ENCODE results near the gene CABP2. TPM values are rescaled to one million over a fixed set of nuclear protein-coding genes. Genes with fewer than 3 reads are reported as not detected.

Gene CABP2
- total and polyA plus RNA-seq, 10 of the 15 experiments (the other 5 are each of a cell fraction or from before 2014, with no cell fraction given): not detected

DNA sequence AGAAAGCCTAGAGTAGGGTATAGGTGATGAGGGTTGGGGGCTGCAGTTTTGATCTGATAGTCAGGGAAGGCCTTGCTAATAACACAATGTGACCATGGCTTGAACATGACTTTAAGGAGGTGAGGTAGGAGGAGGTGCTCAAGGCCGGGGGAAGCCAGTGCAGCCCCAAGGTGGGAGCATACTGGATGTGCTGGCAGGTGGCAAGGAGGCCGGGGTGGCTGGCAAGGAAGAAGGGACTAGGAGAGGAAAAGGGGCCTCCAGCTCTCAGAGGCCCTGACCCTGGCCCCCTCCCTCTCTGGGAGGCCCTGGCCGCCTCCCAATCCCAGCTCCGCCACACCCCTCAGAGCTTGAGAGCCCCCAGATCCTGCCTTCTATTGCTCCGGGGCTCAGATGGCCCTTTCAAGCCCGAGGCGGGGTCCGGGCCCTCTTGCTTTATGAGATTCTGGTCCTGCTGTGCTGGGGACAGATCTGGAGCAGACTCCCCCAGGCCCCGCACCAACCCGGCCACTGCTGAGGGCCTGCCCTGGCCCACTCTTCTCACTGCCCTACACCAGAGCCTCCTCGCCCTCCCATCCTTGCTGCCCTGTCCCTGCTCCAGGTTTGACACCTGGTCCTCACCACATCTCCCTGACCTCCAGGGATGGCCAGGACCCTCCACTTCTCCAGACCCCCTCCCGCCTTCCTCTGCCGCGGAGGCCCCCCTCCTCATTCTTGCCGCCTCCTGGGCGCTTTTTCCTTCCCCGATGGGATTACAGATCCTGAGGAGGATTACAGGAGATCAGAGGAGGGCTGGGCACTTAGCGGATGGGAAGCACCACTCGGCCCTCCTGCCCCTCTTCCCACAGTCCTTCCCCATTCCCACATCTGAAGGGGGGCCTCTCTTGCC, 19.9 kb downstream of the CABP2 start:
- H3K9ac ChIP-seq (ENCODE audit: control insufficient read depth, insufficient read depth, low read length): peak overlapping the region; percentile 51
- peak overlapping the region; percentile 71 for H3K4me2 ChIP-seq (ENCODE audit: control insufficient read depth, insufficient read depth)
- in situ Hi-C loops (cut with MboI) (no loop called here), intact Hi-C loops (cut with micrococcal nuclease; ENCODE audit: unreplicated experiment) (no loop called here)
- H2AFZ ChIP-seq (ENCODE audit: control insufficient read depth, low read depth, low read length): no peak overlapping the region
- ATAC-seq (no peak), DNase-seq (ENCODE audit: low read depth, low spot score) (no peak), FAIRE-seq (no peak)
- RAD21 ChIA-PET (ENCODE audit: unreplicated experiment): interaction anchor here (1.1 to 1.5 kb wide), 3 partner anchors 16 to 103 kb away, joined by 3 read pairs; no protein-coding TSS in a partner anchor
- H3K4me1 ChIP-seq (ENCODE audit: control insufficient read depth, insufficient read depth, low read length): peaks cover 23% of the 10 kb centered on the region
- H3K27ac ChIP-seq (ENCODE audit: control insufficient read depth, insufficient read depth): no peak overlapping the region
- POLR2A ChIA-PET: interaction anchor here (0.5 to 1.3 kb wide), 4 partner anchors 17 to 151 kb away, joined by 3 to 4 read pairs (median 3); partner anchors contain the start of genes POLD4 and TBC1D10C
- H3K9me3 ChIP-seq (replicated peaks; ENCODE audit: control insufficient read depth, insufficient read depth, low read length): no peaks in the 10 kb centered on the region
- peaks cover 0 to 3% of the 10 kb centered on the region in 2 experiments; a peak in 2 of 4 replicates for H3K36me3 ChIP-seq (ENCODE audit: control insufficient read depth in 2 of 2, insufficient read depth in 2 of 2, low read length in 1 of 2)
- CTCF ChIA-PET: interaction anchor here (0.6 to 0.7 kb wide), 2 partner anchors 382 to 884 kb away, joined by 3 to 5 read pairs; no protein-coding TSS in a partner anchor
- TF ChIP-seq EP300 (IDR thresholded peaks at IDR 0.05; ENCODE audit: borderline replicate concordance in 1 of 2, control insufficient read depth in 1 of 2, low read depth in 2 of 2, low read length in 2 of 2) (no peak), RUNX3 (IDR thresholded peaks at IDR 0.05; ENCODE audit: low read length) (no peak), NBN (IDR thresholded peaks at IDR 0.05) (no peak), ZNF217 (IDR thresholded peaks at IDR 0.05) (no peak), MTA3 (IDR thresholded peaks at IDR 0.05; ENCODE audit: borderline replicate concordance, low read length) (no peak)
- TF ChIP-seq, protein P1, sequence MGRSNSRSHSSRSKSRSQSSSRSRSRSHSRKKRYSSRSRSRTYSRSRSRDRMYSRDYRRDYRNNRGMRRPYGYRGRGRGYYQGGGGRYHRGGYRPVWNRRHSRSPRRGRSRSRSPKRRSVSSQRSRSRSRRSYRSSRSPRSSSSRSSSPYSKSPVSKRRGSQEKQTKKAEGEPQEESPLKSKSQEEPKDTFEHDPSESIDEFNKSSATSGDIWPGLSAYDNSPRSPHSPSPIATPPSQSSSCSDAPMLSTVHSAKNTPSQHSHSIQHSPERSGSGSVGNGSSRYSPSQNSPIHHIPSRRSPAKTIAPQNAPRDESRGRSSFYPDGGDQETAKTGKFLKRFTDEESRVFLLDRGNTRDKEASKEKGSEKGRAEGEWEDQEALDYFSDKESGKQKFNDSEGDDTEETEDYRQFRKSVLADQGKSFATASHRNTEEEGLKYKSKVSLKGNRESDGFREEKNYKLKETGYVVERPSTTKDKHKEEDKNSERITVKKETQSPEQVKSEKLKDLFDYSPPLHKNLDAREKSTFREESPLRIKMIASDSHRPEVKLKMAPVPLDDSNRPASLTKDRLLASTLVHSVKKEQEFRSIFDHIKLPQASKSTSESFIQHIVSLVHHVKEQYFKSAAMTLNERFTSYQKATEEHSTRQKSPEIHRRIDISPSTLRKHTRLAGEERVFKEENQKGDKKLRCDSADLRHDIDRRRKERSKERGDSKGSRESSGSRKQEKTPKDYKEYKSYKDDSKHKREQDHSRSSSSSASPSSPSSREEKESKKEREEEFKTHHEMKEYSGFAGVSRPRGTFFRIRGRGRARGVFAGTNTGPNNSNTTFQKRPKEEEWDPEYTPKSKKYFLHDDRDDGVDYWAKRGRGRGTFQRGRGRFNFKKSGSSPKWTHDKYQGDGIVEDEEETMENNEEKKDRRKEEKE (IDR thresholded peaks at IDR 0.05): no peak
- TF ChIP-seq, protein P2, sequence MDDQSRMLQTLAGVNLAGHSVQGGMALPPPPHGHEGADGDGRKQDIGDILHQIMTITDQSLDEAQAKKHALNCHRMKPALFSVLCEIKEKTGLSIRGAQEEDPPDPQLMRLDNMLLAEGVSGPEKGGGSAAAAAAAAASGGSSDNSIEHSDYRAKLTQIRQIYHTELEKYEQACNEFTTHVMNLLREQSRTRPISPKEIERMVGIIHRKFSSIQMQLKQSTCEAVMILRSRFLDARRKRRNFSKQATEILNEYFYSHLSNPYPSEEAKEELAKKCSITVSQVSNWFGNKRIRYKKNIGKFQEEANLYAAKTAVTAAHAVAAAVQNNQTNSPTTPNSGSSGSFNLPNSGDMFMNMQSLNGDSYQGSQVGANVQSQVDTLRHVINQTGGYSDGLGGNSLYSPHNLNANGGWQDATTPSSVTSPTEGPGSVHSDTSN (IDR thresholded peaks at IDR 0.05; ENCODE audit: insufficient replicate concordance, low read depth, low read length): no peak
- TF ChIP-seq, protein P3, sequence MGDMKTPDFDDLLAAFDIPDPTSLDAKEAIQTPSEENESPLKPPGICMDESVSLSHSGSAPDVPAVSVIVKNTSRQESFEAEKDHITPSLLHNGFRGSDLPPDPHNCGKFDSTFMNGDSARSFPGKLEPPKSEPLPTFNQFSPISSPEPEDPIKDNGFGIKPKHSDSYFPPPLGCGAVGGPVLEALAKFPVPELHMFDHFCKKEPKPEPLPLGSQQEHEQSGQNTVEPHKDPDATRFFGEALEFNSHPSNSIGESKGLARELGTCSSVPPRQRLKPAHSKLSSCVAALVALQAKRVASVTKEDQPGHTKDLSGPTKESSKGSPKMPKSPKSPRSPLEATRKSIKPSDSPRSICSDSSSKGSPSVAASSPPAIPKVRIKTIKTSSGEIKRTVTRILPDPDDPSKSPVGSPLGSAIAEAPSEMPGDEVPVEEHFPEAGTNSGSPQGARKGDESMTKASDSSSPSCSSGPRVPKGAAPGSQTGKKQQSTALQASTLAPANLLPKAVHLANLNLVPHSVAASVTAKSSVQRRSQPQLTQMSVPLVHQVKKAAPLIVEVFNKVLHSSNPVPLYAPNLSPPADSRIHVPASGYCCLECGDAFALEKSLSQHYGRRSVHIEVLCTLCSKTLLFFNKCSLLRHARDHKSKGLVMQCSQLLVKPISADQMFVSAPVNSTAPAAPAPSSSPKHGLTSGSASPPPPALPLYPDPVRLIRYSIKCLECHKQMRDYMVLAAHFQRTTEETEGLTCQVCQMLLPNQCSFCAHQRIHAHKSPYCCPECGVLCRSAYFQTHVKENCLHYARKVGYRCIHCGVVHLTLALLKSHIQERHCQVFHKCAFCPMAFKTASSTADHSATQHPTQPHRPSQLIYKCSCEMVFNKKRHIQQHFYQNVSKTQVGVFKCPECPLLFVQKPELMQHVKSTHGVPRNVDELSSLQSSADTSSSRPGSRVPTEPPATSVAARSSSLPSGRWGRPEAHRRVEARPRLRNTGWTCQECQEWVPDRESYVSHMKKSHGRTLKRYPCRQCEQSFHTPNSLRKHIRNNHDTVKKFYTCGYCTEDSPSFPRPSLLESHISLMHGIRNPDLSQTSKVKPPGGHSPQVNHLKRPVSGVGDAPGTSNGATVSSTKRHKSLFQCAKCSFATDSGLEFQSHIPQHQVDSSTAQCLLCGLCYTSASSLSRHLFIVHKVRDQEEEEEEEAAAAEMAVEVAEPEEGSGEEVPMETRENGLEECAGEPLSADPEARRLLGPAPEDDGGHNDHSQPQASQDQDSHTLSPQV (IDR thresholded peaks at IDR 0.05): no peak
- TF ChIP-seq, protein P4, sequence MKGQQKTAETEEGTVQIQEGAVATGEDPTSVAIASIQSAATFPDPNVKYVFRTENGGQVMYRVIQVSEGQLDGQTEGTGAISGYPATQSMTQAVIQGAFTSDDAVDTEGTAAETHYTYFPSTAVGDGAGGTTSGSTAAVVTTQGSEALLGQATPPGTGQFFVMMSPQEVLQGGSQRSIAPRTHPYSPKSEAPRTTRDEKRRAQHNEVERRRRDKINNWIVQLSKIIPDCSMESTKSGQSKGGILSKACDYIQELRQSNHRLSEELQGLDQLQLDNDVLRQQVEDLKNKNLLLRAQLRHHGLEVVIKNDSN (IDR thresholded peaks at IDR 0.05; ENCODE audit: borderline replicate concordance, extremely low read length, insufficient read depth, low read depth, low read length): no peak
- H3K79me2 ChIP-seq (ENCODE audit: control insufficient read depth, insufficient read depth, low read length): peaks cover 32% of the 10 kb centered on the region
- H3K27me3 ChIP-seq (replicated peaks in 1 of 2; ENCODE audit: control insufficient read depth in 2 of 2, insufficient read depth in 2 of 2, low read length in 1 of 2): no peaks in the 10 kb centered on the region
- H3K4me3 ChIP-seq: peak overlapping the region; percentile 94; the same call in 1 of the 2 replicates
- SMC1A ChIA-PET (ENCODE audit: uncharacterized antibody, unreplicated experiment): interaction anchor here (0.5 to 4.3 kb wide), 2 partner anchors 17 to 66 kb away, joined by 3 to 23 read pairs; partner anchors contain the start of gene PTPRCAP
- BruUV-seq (replicated peaks): no TSS peak
- WGBS (ENCODE audit: insufficient coverage, insufficient replicate concordance, low lambda C conversion rate, missing lambda C conversion rate): 80% methylated on average over 18 of the region's 19 CpGs
- no peaks in the 10 kb centered on the region for H4K20me1 ChIP-seq (ENCODE audit: control insufficient read depth, insufficient read depth)
